ENCODE results near the gene PTH1R.

Gene PTH1R

GRCh38 chr3:46934072-46934471 lies 56.6 kb downstream of the PTH1R start:
- no peak for DNase-seq

GRCh38 chr3:46934498-46935167 lies 57.1 kb downstream of the PTH1R start:
- peak; percentile 29 for DNase-seq

- DNase-seq = peak; percentile 56
Measured at GRCh38 chr3:46935168-46935858, 57.8 kb downstream of the PTH1R start.

GRCh38 chr3:46935989-46936558 lies 58.6 kb downstream of the PTH1R start:
- peak; percentile 90 for DNase-seq

- DNase-seq = peak; percentile 69
Measured at GRCh38 chr3:46936733-46937250, 59.3 kb downstream of the PTH1R start.

GRCh38 chr3:46938118-46938517 lies 60.6 kb downstream of the PTH1R start:
- no peak for DNase-seq

- DNase-seq = peak; percentile 34
Measured at GRCh38 chr3:46939578-46940445, 62.3 kb downstream of the PTH1R start.

GRCh38 chr3:46942076-46942475 lies 64.6 kb downstream of the PTH1R start:
- DNase-seq = no peak

GRCh38 chr3:46942481-46943236 lies 65.1 kb downstream of the PTH1R start:
- no peak for DNase-seq

GRCh38 chr3:46943237-46944187 lies 66.0 kb downstream of the PTH1R start:
- DNase-seq = no peak

GRCh38 chr3:46944191-46944590 lies 66.7 kb downstream of the PTH1R start:
- DNase-seq = no peak

- no peak for DNase-seq
Measured at GRCh38 chr3:46946416-46946815, 68.9 kb downstream of the PTH1R start.

- no peak for DNase-seq
Measured at GRCh38 chr3:46946856-46947545, 69.5 kb downstream of the PTH1R start.

- no peak for DNase-seq
Measured at GRCh38 chr3:46947546-46947901, 70.0 kb downstream of the PTH1R start.

GRCh38 chr3:46947981-46948791 lies 70.7 kb downstream of the PTH1R start:
- DNase-seq = peak; percentile 95

- peak; percentile 86 for DNase-seq
Measured at GRCh38 chr3:46948830-46949671, 71.5 kb downstream of the PTH1R start.

- no peak for DNase-seq
Measured at GRCh38 chr3:46950177-46950576, 72.7 kb downstream of the PTH1R start.

- peak; percentile 55 for DNase-seq
Measured at GRCh38 chr3:46950650-46951241, 73.2 kb downstream of the PTH1R start.
